Osteoblast (primary cell): Measurements from ENCODE around the gene KIF25. TPM values are rescaled to one million over a fixed set of nuclear protein-coding genes. Genes with fewer than 3 reads are reported as not detected.

Experiments used
- DNase-seq: peaks from one replicate; pipeline ENCODE4 v3.0.0; 2011; ENCODE audit warnings: low spot score, mixed read lengths; ENCODE audit not compliant: insufficient read length; ENCODE audit errors: missing footprints
- H2AFZ ChIP-seq: 2 replicates; pipeline ENCODE4 v1.6.0; 2011; ENCODE audit warnings: mild to moderate bottlenecking, low read length
- H3K27ac ChIP-seq: 2 replicates; pipeline ENCODE4 v1.5.1; 2011; ENCODE audit warnings: mild to moderate bottlenecking, low read depth, low read length, moderate library complexity
- H3K27me3 ChIP-seq: 2 replicates; pipeline ENCODE4 v1.6.0; 2012; ENCODE audit warnings: mild to moderate bottlenecking, control low read depth, inconsistent platforms, low read length, moderate library complexity; ENCODE audit not compliant: insufficient read depth
- H3K36me3 ChIP-seq: 2 replicates; pipeline ENCODE4 v1.5.1; 2011; ENCODE audit warnings: mild to moderate bottlenecking, low read length, control low read depth, moderate library complexity; ENCODE audit not compliant: insufficient read depth
- H3K4me1 ChIP-seq: 2 replicates; pipeline ENCODE4 v1.5.1; 2011; ENCODE audit warnings: mild to moderate bottlenecking, low read length, control low read depth, moderate library complexity; ENCODE audit not compliant: insufficient read depth
- H3K4me2 ChIP-seq: 2 replicates; pipeline ENCODE4 v1.6.0; 2011; ENCODE audit warnings: mild to moderate bottlenecking, low read length; ENCODE audit not compliant: insufficient read depth
- H3K4me3 ChIP-seq: fragments of 200-600 bp; sonication (generic); 3 replicates; pipeline ENCODE4 v1.5.1; 2012; ENCODE audit warnings: mild to moderate bottlenecking, low read length, inconsistent platforms; ENCODE audit not compliant: insufficient read depth
- H3K79me2 ChIP-seq: 2 replicates; pipeline ENCODE4 v1.6.0; 2012; ENCODE audit warnings: mild to moderate bottlenecking, low read length, control low read depth, inconsistent platforms; ENCODE audit not compliant: insufficient read depth
- H3K9me3 ChIP-seq: 2 replicates; pipeline ENCODE4 v1.5.1; 2011; ENCODE audit warnings: low read depth, low read length, control low read depth
- H4K20me1 ChIP-seq: 2 replicates; pipeline ENCODE4 v1.6.0; 2012; ENCODE audit warnings: mild to moderate bottlenecking, low read length, control low read depth; ENCODE audit not compliant: insufficient read depth
- total RNA-seq: library from RNA; depleted of rRNA; stranded (reverse); fragments of >200 nt; gene quantifications from 2 replicates; pipeline ENCODE4 v1.2.3, GENCODE V29; 2012
- TF ChIP-seq, protein P1 (sequence below): IDR thresholded peaks from 2 replicates; pipeline ENCODE4 v1.5.1; 2011; ENCODE audit warnings: mild to moderate bottlenecking, low read depth, low read length, moderate library complexity; ENCODE audit errors: extremely low read depth

The KIF25 gene
- total RNA-seq, 1 donor: not detected

DNA sequence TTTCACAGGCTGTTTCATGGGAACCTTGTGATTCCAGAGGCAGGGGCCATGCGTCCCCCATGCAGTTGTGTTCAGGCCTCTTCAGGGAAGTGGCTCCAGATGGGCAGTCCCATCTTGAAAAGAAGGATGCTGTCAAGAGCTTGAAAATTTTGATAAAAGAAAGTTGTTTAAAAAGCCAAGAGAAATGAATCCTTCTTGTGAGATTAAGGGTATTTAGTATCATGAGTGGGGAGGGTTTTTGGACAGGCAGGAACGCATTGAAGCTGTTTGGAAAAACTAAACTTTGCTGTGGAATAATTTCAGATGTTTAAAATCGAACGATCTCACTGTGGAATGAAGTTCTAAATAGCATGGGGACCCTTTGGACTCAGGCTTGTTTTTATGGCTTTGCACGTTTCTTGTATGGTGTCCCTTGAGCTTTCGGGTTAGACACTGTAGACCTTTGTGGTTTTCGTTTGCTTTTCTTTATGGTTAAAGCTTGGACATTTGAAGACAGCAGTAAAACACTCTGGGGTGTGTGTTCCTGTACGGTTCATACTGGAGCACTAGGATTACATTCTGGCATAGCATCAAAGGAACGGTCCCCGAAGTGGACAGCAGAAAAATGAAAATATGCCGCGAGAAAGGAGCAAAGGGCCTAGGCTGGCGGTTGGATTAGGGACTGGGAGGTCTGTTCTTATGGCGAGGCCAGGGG, 18.2 kb downstream of the KIF25 start:
- H3K27me3 ChIP-seq: peaks cover 47% of the 10 kb centered on the region
- H3K9me3 ChIP-seq: peaks cover 19% of the 10 kb centered on the region
- no peak overlapping the region for H2AFZ ChIP-seq
- H3K79me2 ChIP-seq: no peaks in the 10 kb centered on the region
- H3K4me1 ChIP-seq: peaks cover 3% of the 10 kb centered on the region
- no peaks in the 10 kb centered on the region for H3K36me3 ChIP-seq
- no peaks in the 10 kb centered on the region for H4K20me1 ChIP-seq
- peak overlapping the region; percentile 31 for H3K4me2 ChIP-seq
- peak overlapping the region; percentile 25 for H3K4me3 ChIP-seq
- no peak for DNase-seq
- no peak overlapping the region for H3K27ac ChIP-seq
- TF ChIP-seq, protein P1, sequence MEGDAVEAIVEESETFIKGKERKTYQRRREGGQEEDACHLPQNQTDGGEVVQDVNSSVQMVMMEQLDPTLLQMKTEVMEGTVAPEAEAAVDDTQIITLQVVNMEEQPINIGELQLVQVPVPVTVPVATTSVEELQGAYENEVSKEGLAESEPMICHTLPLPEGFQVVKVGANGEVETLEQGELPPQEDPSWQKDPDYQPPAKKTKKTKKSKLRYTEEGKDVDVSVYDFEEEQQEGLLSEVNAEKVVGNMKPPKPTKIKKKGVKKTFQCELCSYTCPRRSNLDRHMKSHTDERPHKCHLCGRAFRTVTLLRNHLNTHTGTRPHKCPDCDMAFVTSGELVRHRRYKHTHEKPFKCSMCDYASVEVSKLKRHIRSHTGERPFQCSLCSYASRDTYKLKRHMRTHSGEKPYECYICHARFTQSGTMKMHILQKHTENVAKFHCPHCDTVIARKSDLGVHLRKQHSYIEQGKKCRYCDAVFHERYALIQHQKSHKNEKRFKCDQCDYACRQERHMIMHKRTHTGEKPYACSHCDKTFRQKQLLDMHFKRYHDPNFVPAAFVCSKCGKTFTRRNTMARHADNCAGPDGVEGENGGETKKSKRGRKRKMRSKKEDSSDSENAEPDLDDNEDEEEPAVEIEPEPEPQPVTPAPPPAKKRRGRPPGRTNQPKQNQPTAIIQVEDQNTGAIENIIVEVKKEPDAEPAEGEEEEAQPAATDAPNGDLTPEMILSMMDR: no peak

DNA sequence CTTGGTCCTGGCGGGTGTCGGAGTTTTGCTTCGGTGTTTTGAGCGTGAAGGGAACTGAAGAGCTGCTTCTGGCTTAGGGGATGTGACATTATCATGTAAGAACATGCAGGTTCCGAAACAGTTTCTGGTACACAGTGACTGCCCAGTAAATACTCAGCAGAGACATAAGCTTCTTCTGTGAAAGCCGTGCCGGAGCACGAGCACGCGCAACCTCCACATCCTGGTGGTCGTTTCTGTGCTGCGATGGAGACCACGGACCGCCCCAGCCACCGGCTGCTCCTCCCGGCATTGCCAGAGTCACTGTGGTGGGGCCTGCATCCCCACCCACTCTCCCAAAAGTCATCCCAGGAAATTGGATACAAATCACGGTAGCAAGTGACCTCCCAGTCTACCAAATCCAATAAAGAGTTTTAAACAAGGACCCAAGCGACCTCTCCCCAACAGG, 18.7 kb downstream of the KIF25 start:
- Histone ChIP-seq H3K4me2 (peak overlapping the region; percentile 31), H3K9me3 (peaks cover 17% of the 10 kb centered on the region), H4K20me1 (no peaks in the 10 kb centered on the region), H3K27ac (no peak overlapping the region), H3K4me1 (peaks cover 3% of the 10 kb centered on the region), H3K79me2 (no peaks in the 10 kb centered on the region), H3K36me3 (no peaks in the 10 kb centered on the region), H3K27me3 (peaks cover 47% of the 10 kb centered on the region), H2AFZ (no peak overlapping the region), H3K4me3 (peak overlapping the region; percentile 25)
- DNase-seq: no peak
- TF ChIP-seq, protein P1: no peak

DNA sequence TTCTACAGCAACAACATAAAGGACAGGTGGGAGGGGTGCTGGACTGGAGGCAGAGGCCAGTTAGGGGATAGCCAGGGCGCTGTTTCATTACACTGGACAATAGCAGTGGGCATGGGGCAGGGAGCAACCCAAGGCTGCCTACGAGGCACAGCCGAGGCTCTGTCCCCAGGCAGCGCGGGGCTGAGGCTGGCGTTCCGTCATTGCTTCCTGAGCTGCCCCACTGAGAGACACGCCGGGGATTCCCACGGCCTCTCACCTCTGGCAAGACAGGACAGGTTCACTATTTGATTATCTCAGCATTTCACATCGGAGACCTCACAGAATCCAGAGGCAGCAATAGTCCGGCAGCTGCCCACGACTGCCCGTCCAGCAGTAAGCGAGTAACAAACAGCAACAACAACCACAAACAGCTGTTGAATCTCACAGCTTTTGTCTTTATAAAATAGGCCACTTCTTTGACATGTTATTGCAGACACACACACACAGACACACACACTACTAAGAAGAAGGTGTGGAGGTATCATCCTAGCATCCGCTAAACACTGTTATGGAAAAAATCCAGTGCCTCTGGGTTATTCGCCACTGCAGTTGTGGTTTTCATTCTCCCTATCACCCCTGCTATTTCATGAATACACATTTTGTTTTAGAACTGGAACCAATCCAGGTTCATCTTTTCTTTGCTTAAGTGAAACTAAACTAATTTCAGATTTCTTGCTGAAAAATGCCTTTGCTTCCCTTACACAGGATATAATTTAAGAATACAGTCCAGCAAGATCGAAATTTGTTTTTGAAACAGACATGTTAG, 19.5 kb downstream of the KIF25 start:
- DNase-seq: no peak

More for the DNA sequence above, 19.5 kb downstream of the KIF25 start:
- Histone ChIP-seq H3K4me2 (no peak overlapping the region), H3K4me3 (no peak overlapping the region), H2AFZ (no peak overlapping the region), H3K27me3 (peaks cover 47% of the 10 kb centered on the region), H3K9me3 (peaks cover 17% of the 10 kb centered on the region), H4K20me1 (no peaks in the 10 kb centered on the region), H3K4me1 (peaks cover 3% of the 10 kb centered on the region), H3K36me3 (no peaks in the 10 kb centered on the region), H3K79me2 (no peaks in the 10 kb centered on the region), H3K27ac (no peak overlapping the region)
- TF ChIP-seq, protein P1: no peak
